Thymus (tissue), 11 donors: ENCODE measurements around the gene VRK1. TPM values are rescaled to one million over a fixed set of nuclear protein-coding genes. Genes with fewer than 3 reads are reported as not detected.
A peak's percentile ranks its signal among the peaks of the same experiment; 100 is the strongest.

Experiments used
- DNase-seq, 9 donors: peaks; one replicate each; pipeline ENCODE4 v3.0.0-alpha.2; 2013; ENCODE audit warnings: low spot score in 9 of 9, low read depth in 6 of 9, missing footprints in 1 of 9
- H3K27ac ChIP-seq, 2 donors: one replicate each; pipeline ENCODE4 v1.5.1; 2013; ENCODE audit warnings: control low read depth in 1 of 2, low read depth in 1 of 2, low read length in 1 of 2, mild to moderate bottlenecking in 1 of 2, moderate library complexity in 1 of 2
- H3K27me3 ChIP-seq, 2 donors: one replicate each; pipeline ENCODE4 v1.5.1; 2013; ENCODE audit warnings: low read length in 1 of 2; ENCODE audit not compliant: control insufficient read depth in 2 of 2, insufficient read depth in 1 of 2
- H3K36me3 ChIP-seq, 2 donors: one replicate each; pipeline ENCODE4 v1.5.1; 2013; ENCODE audit warnings: low read length in 1 of 2, mild to moderate bottlenecking in 1 of 2, moderate library complexity in 1 of 2; ENCODE audit not compliant: control insufficient read depth in 2 of 2, insufficient read depth in 2 of 2
- H3K4me1 ChIP-seq, 2 donors: one replicate each; pipeline ENCODE4 v1.5.1; 2013; ENCODE audit warnings: low read length in 2 of 2; ENCODE audit not compliant: control insufficient read depth in 2 of 2, insufficient read depth in 2 of 2
- H3K4me3 ChIP-seq, 2 donors: one replicate each; pipeline ENCODE4 v1.5.1; 2013; ENCODE audit warnings: low read length in 2 of 2, control low read depth in 1 of 2, mild to moderate bottlenecking in 1 of 2
- H3K9me3 ChIP-seq, 2 donors: one replicate each; pipeline ENCODE4 v1.5.1; 2013; ENCODE audit warnings: low read length in 1 of 2, mild to moderate bottlenecking in 1 of 2; ENCODE audit not compliant: control insufficient read depth in 2 of 2, insufficient read depth in 1 of 2
- WGBS: extraction: QIAGEN DNeasy Blood & Tissue Kit; methylation state at CpG from one replicate; pipeline ENCODE4 v1.1.7; 2013; 5-methylcytosine and 5-hydroxymethylcytosine counted together
- polyA plus RNA-seq: library from polyadenylated mRNA; stranded (reverse); fragments of 200-250 nt; gene quantifications from one replicate; pipeline ENCODE4 v1.2.3, GENCODE V29; 2013
- total RNA-seq: library from RNA; stranded (reverse); fragments of 120-200 nt; gene quantifications from one replicate; pipeline ENCODE4 v1.2.4, GENCODE V29; 2013
- donor health status: healthy.

The VRK1 gene
- total and polyA plus RNA-seq, 2 donors: 23.0 to 83.1 TPM

DNA sequence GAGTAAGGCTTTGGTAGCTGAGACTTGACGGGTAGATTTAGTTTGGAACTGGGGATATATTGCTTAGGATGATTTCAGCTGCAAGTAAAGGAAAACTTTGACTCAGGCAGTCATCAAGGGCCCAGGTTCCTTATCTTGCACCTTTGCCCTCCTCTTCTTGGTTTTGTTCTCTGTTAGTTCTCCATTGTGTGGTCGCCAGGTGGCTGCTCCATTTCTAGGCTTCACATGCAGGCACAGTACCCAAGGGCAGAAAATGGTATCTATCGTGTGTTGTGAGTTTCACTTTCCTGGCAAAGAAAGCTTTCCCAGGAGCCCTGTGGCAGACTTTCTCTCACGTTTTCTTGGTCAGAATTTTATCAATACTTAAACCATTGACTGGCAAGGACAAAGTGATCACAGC is 50.8 kb downstream of the VRK1 start:
- 98% methylated on average over 4 of the region's 4 CpGs for WGBS
- Histone ChIP-seq H3K36me3 (peaks cover 5 to 22% of the 10 kb centered on the region in 2 donors), H3K27ac (no peak overlapping the region), H3K4me3 (no peak overlapping the region), H3K9me3 (no peaks in the 10 kb centered on the region), H3K4me1 (no peaks in the 10 kb centered on the region), H3K27me3 (no peaks in the 10 kb centered on the region)
- peak in 2 of 9 donors; percentile 58 to 77 for DNase-seq

DNA sequence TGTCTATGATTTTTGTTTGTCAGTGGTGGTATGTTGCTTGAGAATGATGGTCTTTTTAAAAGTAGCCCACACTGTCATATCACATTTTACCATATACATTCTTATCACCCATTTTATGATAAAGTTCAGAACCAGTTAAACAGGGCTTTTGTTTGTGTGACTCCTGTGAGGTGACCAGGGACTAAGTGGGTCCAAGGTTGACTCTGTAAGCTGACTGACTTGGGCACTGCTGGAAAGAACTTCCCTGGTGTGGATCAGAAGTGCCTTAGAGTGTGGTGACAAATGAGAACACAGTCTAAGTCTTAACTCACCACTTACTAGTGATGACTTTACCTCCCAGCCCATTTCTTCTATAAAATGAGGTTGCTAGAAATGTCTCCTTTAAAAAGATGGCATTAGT is 52.6 kb downstream of the VRK1 start:
- no peak for DNase-seq
- H3K4me3 ChIP-seq: no peak overlapping the region
- H3K27ac ChIP-seq: no peak overlapping the region
- H3K4me1 ChIP-seq: no peaks in the 10 kb centered on the region
- H3K9me3 ChIP-seq: no peaks in the 10 kb centered on the region
- H3K27me3 ChIP-seq: no peaks in the 10 kb centered on the region
- peaks cover 5 to 31% of the 10 kb centered on the region in 2 donors for H3K36me3 ChIP-seq

DNA sequence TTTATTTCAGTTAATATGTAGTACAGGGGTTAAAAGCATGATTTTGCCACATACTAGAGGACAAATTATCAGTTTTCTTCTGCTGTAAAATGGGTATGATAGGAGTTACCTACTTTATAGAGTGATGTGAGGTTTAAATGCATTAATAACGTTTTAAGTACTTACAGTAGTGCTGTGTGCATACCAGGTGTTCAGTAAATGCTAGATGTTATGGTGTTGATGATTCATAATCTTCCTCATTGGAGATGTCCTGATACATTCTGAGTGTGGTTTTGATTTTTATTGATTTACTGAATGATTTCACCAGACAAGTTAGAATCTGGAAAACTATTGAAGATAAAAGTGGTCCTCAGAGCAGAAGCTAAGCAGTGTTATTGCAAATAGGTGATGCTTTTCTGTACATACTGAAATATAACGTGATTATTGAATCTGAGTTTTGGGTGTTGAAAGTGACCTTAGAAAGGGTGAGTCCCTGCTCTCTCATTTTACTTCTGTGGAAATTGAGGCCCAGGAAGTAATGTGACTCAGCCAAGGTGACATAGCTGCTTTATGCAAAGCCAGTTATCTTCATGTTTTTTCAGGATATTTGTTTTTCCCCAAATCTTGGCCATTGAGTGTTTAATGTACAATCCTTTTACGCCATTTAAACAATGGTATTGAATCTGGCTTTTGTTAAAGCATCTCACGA is 54.7 kb downstream of the VRK1 start:
- Histone ChIP-seq H3K4me1 (no peaks in the 10 kb centered on the region), H3K9me3 (no peaks in the 10 kb centered on the region), H3K27ac (no peak overlapping the region), H3K36me3 (peaks cover 5 to 42% of the 10 kb centered on the region in 2 donors), H3K27me3 (no peaks in the 10 kb centered on the region), H3K4me3 (no peak overlapping the region)
- no peak for DNase-seq
- 97% methylated on average over 4 of the region's 4 CpGs for WGBS

DNA sequence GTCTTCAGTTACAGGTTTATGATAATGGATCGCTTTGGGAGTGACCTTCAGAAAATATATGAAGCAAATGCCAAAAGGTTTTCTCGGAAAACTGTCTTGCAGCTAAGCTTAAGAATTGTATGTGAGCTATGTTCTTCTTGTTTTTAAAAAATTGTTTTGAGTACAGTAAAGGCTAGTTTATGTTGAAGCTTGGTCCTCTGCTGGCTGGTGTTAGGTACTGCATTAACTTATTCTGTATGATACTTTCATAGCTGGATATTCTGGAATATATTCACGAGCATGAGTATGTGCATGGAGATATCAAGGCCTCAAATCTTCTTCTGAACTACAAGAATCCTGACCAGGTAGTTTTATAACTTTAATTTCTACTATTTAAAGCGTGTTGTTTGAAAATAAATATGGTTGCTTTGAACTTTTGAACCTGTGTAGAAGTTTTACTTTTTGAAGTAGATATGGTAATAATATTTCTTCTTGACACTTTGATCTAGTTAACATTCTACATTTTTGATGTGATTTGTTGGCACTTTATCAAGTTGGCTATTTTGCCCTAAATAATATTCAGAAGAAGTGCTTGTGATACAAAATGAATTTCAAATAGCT is 55.7 kb downstream of the VRK1 start:
- Histone ChIP-seq H3K36me3 (peaks cover 12 to 35% of the 10 kb centered on the region in 2 donors), H3K4me1 (no peaks in the 10 kb centered on the region), H3K9me3 (no peaks in the 10 kb centered on the region), H3K4me3 (no peak overlapping the region), H3K27me3 (no peaks in the 10 kb centered on the region), H3K27ac (no peak overlapping the region)
- peak in 6 of 9 donors; percentile 9 to 47 (median 14) for DNase-seq
- 85% methylated on average over 4 of the region's 4 CpGs for WGBS

DNA sequence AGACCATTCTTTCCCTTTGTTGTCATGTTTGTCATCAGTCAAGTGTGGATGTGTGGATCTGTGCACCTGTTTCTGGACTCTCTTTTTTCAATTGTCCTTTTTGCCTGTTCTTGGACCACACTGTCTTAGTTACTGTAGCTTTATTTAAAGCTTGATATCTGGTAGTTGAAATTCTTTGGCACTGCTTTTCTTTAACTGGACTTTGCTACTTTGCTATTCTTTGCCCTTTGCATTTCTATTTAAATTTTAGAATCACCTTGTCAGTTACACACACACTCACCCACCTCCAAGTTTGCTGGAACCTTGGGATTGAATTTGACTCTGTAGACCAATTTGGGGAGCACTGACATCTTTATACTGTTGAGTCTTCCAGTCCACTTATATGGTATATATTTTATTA is 61.5 kb downstream of the VRK1 start:
- Histone ChIP-seq H3K36me3 (peaks cover 8 to 28% of the 10 kb centered on the region in 2 donors), H3K9me3 (no peaks in the 10 kb centered on the region), H3K4me3 (no peak overlapping the region), H3K27ac (no peak overlapping the region), H3K4me1 (no peaks in the 10 kb centered on the region), H3K27me3 (no peaks in the 10 kb centered on the region)
- no peak for DNase-seq

DNA sequence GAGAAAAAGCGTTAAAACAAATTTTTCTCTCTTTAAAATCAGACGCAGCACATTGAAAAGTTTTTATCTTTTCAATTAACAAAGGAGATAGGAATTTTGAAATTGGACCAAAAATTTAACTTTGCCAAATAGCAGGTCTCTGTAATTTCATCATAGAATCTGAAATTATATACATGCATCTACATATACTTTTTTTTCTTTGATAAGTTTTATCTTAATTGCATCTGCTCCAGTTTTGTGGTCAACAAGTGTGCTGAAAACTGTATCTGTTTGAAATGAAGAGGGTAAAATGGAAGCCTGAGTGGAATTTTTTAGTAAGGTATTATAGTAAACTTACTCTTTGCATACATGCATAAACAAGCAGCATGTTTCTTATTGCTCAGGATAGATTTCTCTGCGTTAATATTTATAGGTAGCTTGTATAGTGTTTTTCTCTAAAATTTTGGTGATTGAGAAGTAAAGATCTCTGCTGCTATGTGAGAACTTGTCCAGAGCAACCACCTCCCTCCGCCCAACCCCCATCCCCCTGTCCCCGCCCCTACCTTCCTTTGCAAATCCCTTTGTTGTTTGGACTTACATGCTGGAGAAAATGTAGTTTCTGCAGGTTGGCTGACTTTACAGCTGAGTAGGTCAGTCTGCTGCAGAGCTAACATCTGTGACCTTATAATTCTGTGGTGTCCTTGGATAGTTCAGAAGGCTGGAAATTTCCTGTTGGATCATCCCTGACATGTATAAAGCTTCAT is 64.6 kb downstream of the VRK1 start:
- WGBS: 96% methylated on average over 5 of the region's 5 CpGs
- peaks cover 12 to 22% of the 10 kb centered on the region in 2 donors for H3K36me3 ChIP-seq
- H3K4me3 ChIP-seq: no peak overlapping the region
- H3K9me3 ChIP-seq: no peaks in the 10 kb centered on the region
- no peaks in the 10 kb centered on the region for H3K4me1 ChIP-seq
- H3K27ac ChIP-seq: no peak overlapping the region
- no peaks in the 10 kb centered on the region for H3K27me3 ChIP-seq
- DNase-seq: no peak

DNA sequence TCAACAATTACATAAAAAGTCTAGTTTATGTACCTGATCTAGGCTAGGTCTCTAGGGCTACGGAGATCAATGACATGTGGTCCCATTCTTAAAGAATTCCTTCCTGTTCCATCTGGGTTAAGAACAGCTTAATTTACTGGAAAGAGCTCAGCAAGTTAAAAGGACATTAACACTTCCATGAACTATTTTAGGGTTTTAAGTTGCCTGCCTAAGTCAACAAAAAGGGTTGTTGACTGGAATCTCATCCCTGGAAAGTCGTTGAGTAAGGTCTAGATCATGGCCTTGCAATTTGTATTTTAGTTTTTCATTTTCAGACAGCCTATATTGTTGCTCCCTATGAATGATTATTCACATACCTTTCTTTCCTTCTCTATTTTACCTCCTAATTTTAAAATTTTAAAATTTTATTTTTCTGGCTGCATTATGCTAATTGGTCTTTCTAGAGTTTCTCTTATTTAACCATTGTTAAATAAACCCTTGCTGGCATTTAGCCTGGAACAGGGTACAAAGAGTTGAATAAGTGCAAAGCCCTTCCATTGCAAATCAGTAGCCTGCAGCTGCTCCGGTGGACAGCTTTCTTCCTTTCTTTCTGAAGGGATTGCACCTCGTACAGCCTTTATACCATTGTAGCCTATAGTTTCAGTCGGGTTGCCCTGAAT is 66.3 kb downstream of the VRK1 start:
- 98% methylated on average over 5 of the region's 5 CpGs for WGBS
- Histone ChIP-seq H3K4me3 (no peak overlapping the region), H3K4me1 (no peaks in the 10 kb centered on the region), H3K27ac (no peak overlapping the region), H3K27me3 (no peaks in the 10 kb centered on the region), H3K36me3 (peaks cover 3 to 19% of the 10 kb centered on the region in 2 donors), H3K9me3 (no peaks in the 10 kb centered on the region)
- DNase-seq: no peak

DNA sequence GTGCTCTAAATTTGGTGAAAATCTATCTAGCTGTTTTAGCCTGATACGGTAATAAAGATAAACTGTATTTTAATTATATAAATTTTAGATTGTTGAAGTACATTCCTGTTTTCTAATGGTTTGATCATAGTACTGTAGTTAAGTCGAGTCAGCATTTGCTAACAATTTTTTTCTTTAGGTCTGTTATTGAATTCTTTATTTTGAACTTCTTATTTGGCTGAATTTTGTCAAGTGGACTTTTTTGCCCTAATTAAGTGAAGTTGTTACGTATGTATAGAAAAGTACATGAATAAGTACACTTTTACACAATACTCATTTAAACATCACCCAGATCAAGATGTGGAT is 66.8 kb downstream of the VRK1 start:
- 98% methylated on average over 3 of the region's 3 CpGs for WGBS
- H3K4me1 ChIP-seq: no peaks in the 10 kb centered on the region
- peaks cover 3 to 17% of the 10 kb centered on the region in 2 donors for H3K36me3 ChIP-seq
- H3K27me3 ChIP-seq: no peaks in the 10 kb centered on the region
- no peaks in the 10 kb centered on the region for H3K9me3 ChIP-seq
- H3K27ac ChIP-seq: no peak overlapping the region
- DNase-seq: no peak
- H3K4me3 ChIP-seq: no peak overlapping the region

DNA sequence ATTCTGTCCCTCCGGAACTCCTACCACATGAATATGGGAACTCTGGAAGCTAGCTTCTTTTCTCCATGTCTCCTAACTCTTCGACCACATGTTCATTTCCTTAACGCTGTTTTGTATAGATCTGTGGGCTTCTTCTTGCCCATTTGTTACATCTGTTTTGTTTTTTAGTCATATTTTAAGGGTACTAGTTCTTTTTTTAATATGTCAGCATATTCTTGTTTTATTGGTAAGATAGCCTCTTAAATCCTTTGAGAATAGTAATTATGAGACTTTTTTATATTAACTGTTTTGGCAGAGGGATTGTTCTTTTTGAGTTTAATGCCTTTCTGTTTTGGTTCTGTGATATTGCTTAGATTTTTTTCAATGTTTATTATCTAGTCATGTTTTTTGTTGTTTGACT is 70.5 kb downstream of the VRK1 start:
- no peak for DNase-seq
- no peak overlapping the region for H3K4me3 ChIP-seq
- no peak overlapping the region for H3K27ac ChIP-seq
- H3K9me3 ChIP-seq: no peaks in the 10 kb centered on the region
- no peaks in the 10 kb centered on the region for H3K27me3 ChIP-seq
- WGBS: 99% methylated on average over 3 of the region's 3 CpGs
- peaks cover 3 to 16% of the 10 kb centered on the region in 2 donors for H3K36me3 ChIP-seq
- no peaks in the 10 kb centered on the region for H3K4me1 ChIP-seq
